ENCODE results near the gene ZCCHC13. TPM values are rescaled to one million over a fixed set of nuclear protein-coding genes. Genes with fewer than 3 reads are reported as not detected.

The ZCCHC13 gene
- not detected in 5 replicates for total RNA-seq (2022; extraction: Qiagen RNA extraction; ENCODE audit: low read depth)

DNA sequence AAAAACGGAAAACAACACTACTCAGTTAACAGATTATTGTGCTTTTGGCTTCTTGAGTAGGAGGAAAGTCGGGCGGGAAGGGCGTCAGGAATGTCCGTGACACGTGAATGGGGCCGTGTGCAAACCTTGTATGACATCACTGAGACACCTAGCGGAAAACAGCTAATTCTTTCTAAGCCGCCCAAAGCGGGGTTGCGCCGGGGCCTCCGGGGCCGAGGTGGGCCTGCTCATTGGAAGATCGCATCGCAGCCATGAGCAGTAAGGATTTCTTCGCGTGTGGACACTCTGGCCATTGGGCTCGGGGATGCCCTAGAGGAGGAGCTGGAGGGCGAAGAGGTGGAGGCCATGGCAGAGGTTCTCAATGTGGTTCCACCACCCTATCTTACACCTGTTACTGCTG is at the start of gene ZCCHC13:
Gene ZCCHC13, plus strand, starts transcription at position 165 of the 400 bp plus-strand sequence. Its CDS starts 87 bp downstream, at position 252.

Other genes with a start within 250 kb of the ZCCHC13 start
- gene SLC16A2, start 117.3 kb downstream of the ZCCHC13 start, total RNA-seq (2022; extraction: Qiagen RNA extraction; ENCODE audit: low read depth) = 20.1 to 23.8 TPM (median 22.7 TPM) in 5 replicates

All from A549 treated with GW870086 at 1 μM for 4 hours (cell line).